G401.6 (cell line): Measurements from ENCODE around the gene TGM1.

Experiments used
- FAIRE-seq: peaks from 2 replicates; lab custom pipeline; 2012; peaks lifted over from hg19 to GRCh38; lab: Jason Lieb, UNC

TGM1 gene

GRCh38 chr14:24292118-24292807, 29.3 kb upstream of the TGM1 start:
- no peak for FAIRE-seq

GRCh38 chr14:24291446-24292117, 28.6 kb upstream of the TGM1 start:
- FAIRE-seq = no peak

DNA sequence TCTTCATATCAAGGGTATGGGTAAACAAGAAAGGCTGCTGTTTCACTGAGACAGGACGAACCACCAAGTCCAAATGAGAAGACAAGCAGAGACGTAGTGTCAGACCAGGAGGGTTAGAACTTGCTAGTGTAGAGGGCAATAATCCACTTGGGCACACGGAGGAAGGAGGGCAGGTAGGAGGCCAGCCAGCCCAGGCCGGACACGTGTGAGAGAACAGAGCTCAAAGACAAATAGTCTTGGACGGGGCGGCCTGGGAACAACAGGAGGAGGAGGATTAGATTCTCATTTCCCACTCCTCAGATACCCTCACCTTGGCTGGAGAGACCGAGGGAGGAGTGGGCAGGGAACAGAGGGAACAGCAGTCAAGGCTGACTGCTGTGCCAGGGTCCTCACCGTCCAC, 27.8 kb upstream of the TGM1 start:
- no peak for FAIRE-seq

GRCh38 chr14:24289649-24290280, 26.8 kb upstream of the TGM1 start:
- FAIRE-seq = no peak

DNA sequence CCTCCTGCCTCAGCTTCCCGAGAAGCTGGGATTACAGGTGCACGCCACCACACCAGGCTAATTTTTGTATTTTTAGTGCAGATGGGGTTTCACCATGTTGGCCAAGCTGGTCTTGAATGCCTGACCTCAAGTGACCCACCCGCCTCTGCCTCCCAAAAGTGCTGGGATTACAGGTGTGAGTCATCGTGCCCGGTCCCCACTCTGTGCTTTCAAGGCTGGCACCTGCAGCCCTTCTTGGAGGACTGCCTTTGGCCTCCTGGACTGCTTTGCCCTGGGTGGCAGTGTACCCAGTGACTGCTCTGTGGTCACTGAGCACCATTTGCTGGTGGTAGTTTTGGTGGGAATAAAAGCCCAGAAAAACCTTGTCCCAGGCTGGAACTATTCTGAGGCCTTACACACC, 24.0 kb upstream of the TGM1 start:
- FAIRE-seq = no peak

DNA sequence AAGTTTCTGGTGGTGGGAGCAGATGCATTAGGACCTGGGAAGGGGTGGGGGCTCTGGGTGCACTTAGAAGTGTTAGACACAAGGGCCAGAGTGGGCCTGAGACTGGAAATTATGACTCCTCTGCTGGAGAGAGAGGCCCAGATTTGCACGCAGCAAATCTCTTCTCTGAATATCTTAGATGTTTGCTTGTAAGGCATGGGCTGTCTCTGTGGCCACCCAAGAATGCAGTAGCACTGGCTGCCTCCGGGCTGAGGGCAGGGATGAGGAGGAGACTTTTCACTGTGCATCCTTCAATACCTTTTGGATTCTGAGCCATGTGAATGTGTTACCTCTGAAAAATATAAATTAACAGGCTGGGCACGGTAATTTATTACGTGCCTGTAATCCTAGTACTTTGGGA, 22.4 kb upstream of the TGM1 start:
- no peak for FAIRE-seq

DNA sequence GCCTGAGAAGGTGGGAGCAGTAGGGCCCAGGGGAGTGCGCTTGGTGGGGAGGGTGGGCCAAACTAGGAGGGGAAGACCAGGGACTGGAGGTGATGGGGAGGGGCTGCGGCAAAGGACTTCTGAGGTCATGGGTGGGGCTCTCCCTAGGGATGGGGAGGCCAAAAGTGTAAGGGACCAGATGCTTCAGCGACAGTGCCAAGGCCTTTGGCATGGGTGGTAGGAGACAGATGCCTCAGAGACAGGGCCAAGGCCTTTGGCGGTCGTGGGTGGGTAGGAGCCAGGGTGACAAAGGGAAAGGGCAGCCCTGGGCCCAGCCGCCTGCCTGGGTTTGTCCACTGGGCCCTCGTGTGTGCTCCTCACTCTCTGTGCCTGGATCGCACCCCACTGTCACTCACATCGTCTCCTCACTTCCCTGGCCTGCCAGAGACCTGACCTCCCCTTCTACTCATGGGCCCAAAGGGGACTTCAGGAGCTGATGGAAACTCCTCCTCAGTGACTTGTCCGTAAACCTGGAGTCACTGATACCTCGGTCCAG, 21.6 kb upstream of the TGM1 start:
- FAIRE-seq = no peak

- FAIRE-seq = no peak
Measured at GRCh38 chr14:24283796-24284460, 21.0 kb upstream of the TGM1 start.

DNA sequence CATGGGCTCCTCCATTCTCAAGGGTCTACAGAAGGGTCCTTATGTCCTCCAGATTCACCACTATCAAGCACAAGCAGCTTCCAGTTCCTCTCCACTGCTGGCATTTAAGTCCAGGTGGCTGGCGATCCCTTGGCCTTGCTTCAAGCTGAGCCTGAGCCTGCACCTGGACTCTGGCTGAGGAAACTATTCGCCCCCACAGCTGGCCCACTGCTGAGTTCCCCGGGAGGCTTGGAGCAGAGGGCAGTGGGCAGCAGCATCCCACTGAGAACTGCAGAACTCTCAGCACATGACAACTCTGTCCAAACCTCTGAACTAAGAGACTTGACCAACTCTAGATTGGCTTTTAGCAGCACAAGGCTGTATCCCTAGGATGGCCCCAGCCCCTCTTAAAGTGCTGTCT, 19.8 kb upstream of the TGM1 start:
- no peak for FAIRE-seq

DNA sequence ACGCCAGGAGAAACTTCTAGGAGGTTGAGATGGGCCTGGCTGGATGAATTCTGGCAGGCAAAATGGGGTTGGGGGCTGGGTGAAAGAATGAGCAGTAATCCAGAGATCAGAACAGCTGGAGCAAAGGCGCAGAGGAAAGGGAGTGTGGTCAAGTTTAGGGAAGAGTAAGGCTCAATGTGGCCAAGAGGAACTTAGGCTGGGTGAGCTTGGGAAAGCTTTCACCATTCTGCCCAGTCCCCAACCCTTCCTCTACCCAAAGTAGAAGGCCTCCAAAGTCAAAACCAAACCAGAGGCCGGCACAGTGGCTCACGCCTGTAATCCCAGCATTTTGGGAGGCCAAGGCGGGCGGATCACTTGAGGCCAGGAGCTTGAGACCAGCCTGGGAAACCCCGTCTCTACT, 18.7 kb upstream of the TGM1 start:
- FAIRE-seq = no peak

- no peak for FAIRE-seq
Measured at GRCh38 chr14:24280797-24281460, 18.0 kb upstream of the TGM1 start.

- FAIRE-seq = no peak
Measured at GRCh38 chr14:24279301-24280186, 16.6 kb upstream of the TGM1 start.

GRCh38 chr14:24278424-24278823, 15.4 kb upstream of the TGM1 start:
- no peak for FAIRE-seq

DNA sequence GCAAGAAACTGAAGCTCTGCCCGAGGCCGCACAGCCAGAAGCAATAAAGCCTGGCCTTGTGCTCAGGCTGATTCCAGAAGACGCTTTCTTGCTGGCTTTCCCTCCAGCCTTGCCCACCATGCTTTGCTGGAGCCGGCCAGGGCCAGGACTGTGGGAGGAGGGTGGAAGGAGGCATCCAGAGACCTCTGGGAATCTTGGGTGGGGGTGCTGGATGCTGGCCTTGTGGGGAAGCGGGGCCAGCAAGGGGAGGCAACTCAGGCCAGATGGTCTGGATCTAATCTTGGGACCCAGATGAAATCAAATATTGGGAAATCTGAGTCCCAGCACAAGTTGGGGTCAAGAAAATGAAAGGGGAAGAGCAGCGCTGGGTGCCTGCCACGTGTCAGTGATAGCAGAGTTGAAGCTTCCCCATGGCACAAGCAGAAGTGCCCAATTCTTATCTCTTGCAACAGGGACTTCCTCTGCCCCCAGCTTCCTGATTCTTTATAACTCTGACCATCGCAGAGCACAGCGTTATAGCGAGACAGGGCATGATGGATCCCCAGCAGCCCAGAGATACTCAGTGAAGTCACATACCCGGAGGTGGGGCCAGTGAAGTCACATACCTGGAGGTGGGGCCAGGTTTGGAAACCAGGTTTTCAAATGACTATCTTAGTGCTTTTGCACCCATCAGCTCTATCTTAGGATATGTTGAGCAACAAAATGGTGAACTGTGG, 14.8 kb upstream of the TGM1 start:
- no peak for FAIRE-seq

- FAIRE-seq = no peak
Measured at GRCh38 chr14:24277071-24277470, 14.1 kb upstream of the TGM1 start.

DNA sequence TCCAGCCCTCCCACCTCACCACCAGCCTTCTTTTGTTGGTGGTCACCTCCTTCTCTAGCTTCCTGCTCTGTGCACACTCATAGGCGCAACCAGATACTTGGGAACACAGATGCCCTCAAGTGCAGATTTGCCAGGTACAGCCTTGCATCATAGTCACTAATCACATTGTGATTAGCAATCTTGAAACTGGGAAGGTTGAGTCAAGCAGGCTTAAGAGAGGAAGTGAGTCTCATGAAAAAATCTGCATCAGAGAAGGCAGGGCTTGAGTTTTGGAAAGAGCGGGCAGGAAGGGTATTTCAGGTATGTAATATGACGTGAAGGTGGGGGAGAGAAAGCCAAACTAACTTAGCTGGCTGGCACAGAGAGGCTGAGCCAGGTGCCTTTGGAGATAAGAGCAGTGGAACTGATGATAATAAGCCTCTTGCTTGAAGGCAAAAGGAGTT, 11.1 kb upstream of the TGM1 start:
- FAIRE-seq = no peak

DNA sequence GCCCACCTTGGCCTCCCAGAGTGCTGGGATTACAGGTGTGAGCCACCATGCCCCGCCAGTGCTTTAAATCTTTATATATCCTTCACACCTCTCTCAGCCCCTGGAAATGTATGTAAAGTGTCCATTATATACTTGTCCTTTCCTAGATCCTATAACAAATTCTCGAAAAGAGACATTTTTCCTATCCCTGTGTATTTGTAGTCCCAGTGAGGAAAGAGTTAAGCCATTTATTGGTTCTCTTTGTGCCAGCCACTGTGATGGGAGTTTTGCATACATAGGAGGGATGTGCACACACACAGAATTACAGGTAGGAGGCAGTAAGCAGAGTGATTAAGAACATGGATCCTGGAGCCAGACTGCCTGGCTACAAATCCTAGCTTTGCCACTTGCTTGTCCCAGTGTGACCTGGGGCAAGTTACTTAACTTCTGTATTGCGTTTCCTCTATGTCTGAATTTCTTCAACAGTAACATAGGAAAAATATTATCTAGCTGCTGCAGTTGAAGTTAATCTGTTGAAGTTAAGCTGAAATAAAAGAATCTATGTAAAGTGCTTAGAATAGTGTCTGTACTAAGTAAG, 10.5 kb upstream of the TGM1 start:
- FAIRE-seq = no peak

DNA sequence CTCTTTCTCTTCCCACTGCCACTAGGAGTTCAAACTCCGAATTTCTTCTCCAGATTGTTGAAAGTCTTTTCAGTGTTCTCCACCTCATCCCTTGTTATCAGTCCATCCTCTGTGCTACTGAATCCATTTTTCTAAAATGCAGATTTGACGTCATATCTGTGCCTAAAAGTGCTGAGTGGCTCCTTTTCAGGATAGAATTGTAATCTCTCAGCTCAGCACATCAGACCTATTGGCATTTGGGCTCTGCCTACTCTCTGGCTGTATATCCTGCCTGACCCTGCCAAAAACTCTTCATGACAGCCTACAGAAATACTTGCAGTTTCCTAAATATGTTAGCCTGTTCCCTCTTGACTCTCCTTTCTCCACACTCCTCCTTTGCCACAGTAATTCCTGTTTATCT, 9.5 kb upstream of the TGM1 start:
- no peak for FAIRE-seq

GRCh38 chr14:24271834-24272263, 8.9 kb upstream of the TGM1 start:
- no peak for FAIRE-seq

DNA sequence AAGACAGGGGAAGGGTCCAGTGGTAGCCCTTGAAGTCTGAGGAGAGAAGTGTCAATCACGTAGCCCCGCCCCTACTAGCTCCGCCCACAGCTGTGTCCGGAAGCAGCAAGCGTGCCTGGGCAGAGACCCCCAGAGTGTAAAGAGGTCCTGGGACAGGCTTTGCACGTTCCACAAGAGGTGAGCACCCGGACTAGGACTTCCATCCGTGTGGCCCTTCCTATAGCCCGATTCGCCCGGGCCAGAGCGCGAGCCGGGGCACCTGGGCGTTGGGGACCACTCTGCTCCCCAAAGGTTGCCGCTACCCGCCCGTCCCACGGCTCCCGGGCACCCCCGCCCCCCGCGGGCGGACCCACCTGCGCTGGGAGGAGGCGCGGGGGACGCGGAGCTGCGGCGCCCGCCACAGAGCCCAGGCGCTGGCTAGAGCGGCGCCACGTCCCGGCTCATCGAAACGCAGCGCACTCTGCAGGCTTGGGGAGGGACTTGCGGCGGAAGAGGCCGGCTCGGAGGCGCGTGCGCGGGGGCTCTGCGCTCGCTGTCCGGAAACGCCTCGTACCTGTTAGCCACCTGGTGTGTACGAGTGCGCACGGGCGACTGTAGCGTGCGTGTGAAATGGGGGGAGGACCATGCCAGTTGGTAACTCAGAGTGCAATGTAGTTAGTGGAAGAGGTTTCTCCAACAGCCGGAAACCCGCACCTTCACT, 8.3 kb upstream of the TGM1 start, which contains the start of gene RABGGTA:
Gene RABGGTA, minus strand, starts transcription at position 464 of the 700 bp plus-strand sequence. CDS start 482 bp downstream, outside the sequence.
- no peak for FAIRE-seq
